Measurements from ENCODE around the gene MRC2.

MRC2 gene

GRCh38 chr17:62615503-62615902 lies 12.0 kb upstream of the MRC2 start:
- no peak for DNase-seq

- no peak for DNase-seq
Measured at GRCh38 chr17:62616993-62617893, 10.2 kb upstream of the MRC2 start.

- no peak for DNase-seq
Measured at GRCh38 chr17:62617894-62618472, 9.5 kb upstream of the MRC2 start.

- DNase-seq, result no peak
Measured at GRCh38 chr17:62618647-62619416, 8.6 kb upstream of the MRC2 start.

- no peak for DNase-seq
Measured at GRCh38 chr17:62619417-62620155, 7.9 kb upstream of the MRC2 start.

GRCh38 chr17:62621223-62621622 lies 6.2 kb upstream of the MRC2 start:
- DNase-seq, result no peak

GRCh38 chr17:62625184-62625869 lies 2.1 kb upstream of the MRC2 start:
- no peak for DNase-seq

GRCh38 chr17:62625870-62626200 lies 1.6 kb upstream of the MRC2 start:
- DNase-seq, result no peak

- no peak for DNase-seq
Measured at GRCh38 chr17:62626719-62627218, 701 bp upstream of the MRC2 start.

GRCh38 chr17:62627904-62628633 lies 599 bp downstream of the MRC2 start:
- DNase-seq, result no peak

- DNase-seq, result no peak
Measured at GRCh38 chr17:62628831-62629555, 1.5 kb downstream of the MRC2 start.

- no peak for DNase-seq
Measured at GRCh38 chr17:62629556-62630364, 2.3 kb downstream of the MRC2 start.

GRCh38 chr17:62630365-62631085 lies 3.1 kb downstream of the MRC2 start:
- DNase-seq, result no peak

- no peak for DNase-seq
Measured at GRCh38 chr17:62631086-62631935, 3.8 kb downstream of the MRC2 start.

- DNase-seq, result no peak
Measured at GRCh38 chr17:62631936-62632924, 4.8 kb downstream of the MRC2 start.

GRCh38 chr17:62637809-62638208 lies 10.3 kb downstream of the MRC2 start:
- DNase-seq, result no peak

- DNase-seq, result no peak
Measured at GRCh38 chr17:62641153-62641552, 13.7 kb downstream of the MRC2 start.

Measured in central memory CD4-positive, alpha-beta T cell (primary cell).